Karpas-422 (cell line): ENCODE data around the gene DAP. TPM values are rescaled to one million over a fixed set of nuclear protein-coding genes. Genes with fewer than 3 reads are reported as not detected.
"Not testable (repeated sequence)": the region's sequence is repeated elsewhere in the genome, so short reads cannot be mapped to it uniquely, and the experiment has no call there.

Source experiments
- DNase-seq: peaks from one replicate; pipeline ENCODE4 v3.0.0-alpha.2; 2015
- H2AFZ ChIP-seq: fragments of 200-600 bp; sonication (generic); 2 replicates; pipeline ENCODE4 v1.6.1; 2014; ENCODE audit warnings: antibody characterized with exemption, low read length, mixed read lengths
- H3K27ac ChIP-seq: fragments of 200-600 bp; sonication (generic); 2 replicates; pipeline ENCODE4 v1.5.1; 2014; ENCODE audit warnings: mild to moderate bottlenecking, low read length, moderate library complexity
- H3K27me3 ChIP-seq: fragments of 200-600 bp; sonication (generic); 2 replicates; pipeline ENCODE4 v1.6.1; 2014; ENCODE audit warnings: low read length, mixed read lengths
- H3K36me3 ChIP-seq: fragments of 200-600 bp; sonication (generic); 2 replicates; pipeline ENCODE4 v1.6.1; 2014; ENCODE audit warnings: low read length, mixed read lengths; ENCODE audit not compliant: insufficient read depth
- H3K4me1 ChIP-seq: fragments of 200-600 bp; sonication (generic); 2 replicates; pipeline ENCODE4 v1.6.1; 2014; ENCODE audit warnings: mild to moderate bottlenecking, low read length, mixed read lengths
- H3K4me2 ChIP-seq: fragments of 200-600 bp; sonication (generic); 2 replicates; pipeline ENCODE4 v1.6.1; 2014; ENCODE audit warnings: low read length, low read depth, mild to moderate bottlenecking; ENCODE audit not compliant: poor library complexity, severe bottlenecking
- H3K4me3 ChIP-seq: fragments of 200-600 bp; sonication (generic); 2 replicates; pipeline ENCODE4 v1.5.1; 2014; ENCODE audit warnings: mild to moderate bottlenecking, antibody characterized with exemption, low read length, mixed read lengths
- H3K79me2 ChIP-seq: fragments of 200-600 bp; sonication (generic); 2 replicates; pipeline ENCODE4 v1.6.1; 2014; ENCODE audit warnings: mild to moderate bottlenecking, low read length, mixed read lengths
- H3K9ac ChIP-seq: fragments of 200-600 bp; sonication (generic); 2 replicates; pipeline ENCODE4 v1.6.0; 2014; ENCODE audit warnings: low read length
- H3K9me2 ChIP-seq: fragments of 200-600 bp; sonication (generic), shearing (Covaris generic); replicated peaks from 2 replicates; pipeline ENCODE4 v1.6.0; 2014; ENCODE audit warnings: mild to moderate bottlenecking, low read length, moderate library complexity; ENCODE audit not compliant: insufficient read depth
- H3K9me3 ChIP-seq: fragments of 300-700, 200-600 bp; sonication (generic); 2 replicates; pipeline ENCODE4 v1.6.1; 2014; ENCODE audit warnings: low read length, mixed read lengths
- H4K20me1 ChIP-seq: fragments of 200-600 bp; sonication (generic); 2 replicates; pipeline ENCODE4 v1.6.1; 2014; ENCODE audit warnings: mild to moderate bottlenecking, antibody characterized with exemption, low read length, low read depth; ENCODE audit not compliant: insufficient read depth
- total RNA-seq: library from RNA; depleted of rRNA; stranded (reverse); fragments of >200 nt; shearing (Covaris generic); gene quantifications from 2 replicates; pipeline ENCODE4 v1.2.3, GENCODE V29; 2014; ENCODE audit warnings: low replicate concordance

The DAP gene
- total RNA-seq, 1 experiment from 2014 or later, result 42.6 TPM

- no peaks in the 10 kb centered on the region for H3K79me2 ChIP-seq
- no peak overlapping the region for H2AFZ ChIP-seq
- H3K9ac ChIP-seq, result no peak overlapping the region
- no peaks in the 10 kb centered on the region for H3K9me2 ChIP-seq
- H3K27me3 ChIP-seq, result no peaks in the 10 kb centered on the region
- H4K20me1 ChIP-seq, result no peaks in the 10 kb centered on the region
- no peak overlapping the region for H3K27ac ChIP-seq
- H3K36me3 ChIP-seq, result no peaks in the 10 kb centered on the region
- H3K9me3 ChIP-seq, result no peaks in the 10 kb centered on the region
- no peak for DNase-seq
- peaks cover 5% of the 10 kb centered on the region for H3K4me1 ChIP-seq
- H3K4me2 ChIP-seq, result no peak overlapping the region
- H3K4me3 ChIP-seq, result no peak overlapping the region
Observed at GRCh38 chr5:10789726-10790125, 28.7 kb upstream of the DAP start.

GRCh38 chr5:10789021-10789420, 28.0 kb upstream of the DAP start:
- Histone ChIP-seq H3K27ac (no peak overlapping the region), H2AFZ (0 out of 2 replicates have a peak overlapping the region, but pooled peaks have one; percentile 30), H3K79me2 (no peaks in the 10 kb centered on the region), H3K4me1 (peaks cover 5% of the 10 kb centered on the region), H3K4me3 (no peak overlapping the region), H3K4me2 (no peak overlapping the region), H4K20me1 (no peaks in the 10 kb centered on the region), H3K27me3 (no peaks in the 10 kb centered on the region), H3K9me2 (no peaks in the 10 kb centered on the region), H3K9me3 (no peaks in the 10 kb centered on the region), H3K36me3 (no peaks in the 10 kb centered on the region), H3K9ac (no peak overlapping the region)
- DNase-seq, result no peak

- Histone ChIP-seq H3K9me3 (no peaks in the 10 kb centered on the region), H4K20me1 (no peaks in the 10 kb centered on the region), H3K9ac (no peak overlapping the region), H2AFZ (no peak overlapping the region), H3K4me3 (no peak overlapping the region), H3K27ac (no peak overlapping the region), H3K9me2 (no peaks in the 10 kb centered on the region), H3K36me3 (no peaks in the 10 kb centered on the region), H3K4me2 (no peak overlapping the region), H3K79me2 (no peaks in the 10 kb centered on the region), H3K4me1 (peaks cover 5% of the 10 kb centered on the region), H3K27me3 (no peaks in the 10 kb centered on the region)
- DNase-seq, result no peak
Observed at GRCh38 chr5:10788358-10788757, 27.3 kb upstream of the DAP start.

GRCh38 chr5:10786835-10787234, 25.8 kb upstream of the DAP start:
- Histone ChIP-seq H4K20me1 (no peaks in the 10 kb centered on the region), H3K9ac (no peak overlapping the region), H3K79me2 (no peaks in the 10 kb centered on the region), H3K27me3 (no peaks in the 10 kb centered on the region), H3K36me3 (no peaks in the 10 kb centered on the region), H2AFZ (peak overlapping the region; percentile 48; the same call in 1 of the 2 replicates), H3K4me3 (no peak overlapping the region), H3K4me1 (peaks cover 5% of the 10 kb centered on the region), H3K27ac (no peak overlapping the region), H3K4me2 (no peak overlapping the region), H3K9me2 (no peaks in the 10 kb centered on the region), H3K9me3 (no peaks in the 10 kb centered on the region)
- DNase-seq, result peak; percentile 46

GRCh38 chr5:10780208-10780607, 19.2 kb upstream of the DAP start:
- not testable (repeated sequence) for H3K27me3 ChIP-seq, H4K20me1 ChIP-seq, H3K4me3 ChIP-seq, H3K4me2 ChIP-seq, H3K4me1 ChIP-seq, H2AFZ ChIP-seq, DNase-seq, H3K9me2 ChIP-seq, H3K9me3 ChIP-seq, H3K79me2 ChIP-seq, H3K36me3 ChIP-seq, H3K27ac ChIP-seq, H3K9ac ChIP-seq

GRCh38 chr5:10779592-10779991, 18.6 kb upstream of the DAP start:
- Histone ChIP-seq H3K4me2 (no peak overlapping the region), H2AFZ (no peak overlapping the region), H3K4me1 (peaks cover 7% of the 10 kb centered on the region), H3K36me3 (no peaks in the 10 kb centered on the region), H3K4me3 (no peak overlapping the region), H3K9me2 (no peaks in the 10 kb centered on the region), H3K9ac (no peak overlapping the region), H4K20me1 (no peaks in the 10 kb centered on the region), H3K9me3 (no peaks in the 10 kb centered on the region), H3K27me3 (no peaks in the 10 kb centered on the region), H3K79me2 (no peaks in the 10 kb centered on the region), H3K27ac (no peak overlapping the region)
- no peak for DNase-seq

GRCh38 chr5:10778179-10778910, 17.3 kb upstream of the DAP start:
- Histone ChIP-seq H3K27ac (no peak overlapping the region), H3K27me3 (no peaks in the 10 kb centered on the region), H3K79me2 (no peaks in the 10 kb centered on the region), H3K36me3 (no peaks in the 10 kb centered on the region), H3K9ac (no peak overlapping the region), H3K4me3 (no peak overlapping the region), H4K20me1 (no peaks in the 10 kb centered on the region), H3K4me2 (no peak overlapping the region), H3K9me3 (no peaks in the 10 kb centered on the region), H3K9me2 (no peaks in the 10 kb centered on the region), H2AFZ (no peak overlapping the region), H3K4me1 (peaks cover 7% of the 10 kb centered on the region)
- DNase-seq, result no peak

- no peak overlapping the region for H3K4me2 ChIP-seq
- peak; percentile 70 for DNase-seq
- no peak overlapping the region for H3K4me3 ChIP-seq
- H3K79me2 ChIP-seq, result no peaks in the 10 kb centered on the region
- no peaks in the 10 kb centered on the region for H3K27me3 ChIP-seq
- no peak overlapping the region for H3K27ac ChIP-seq
- no peaks in the 10 kb centered on the region for H3K9me2 ChIP-seq
- no peaks in the 10 kb centered on the region for H4K20me1 ChIP-seq
- H2AFZ ChIP-seq, result no peak overlapping the region
- H3K9ac ChIP-seq, result no peak overlapping the region
- H3K36me3 ChIP-seq, result no peaks in the 10 kb centered on the region
- peaks cover 7% of the 10 kb centered on the region for H3K4me1 ChIP-seq
- no peaks in the 10 kb centered on the region for H3K9me3 ChIP-seq
Observed at GRCh38 chr5:10775646-10776045, 14.6 kb upstream of the DAP start.
